Neuronal stem cell (in vitro differentiated cells): ENCODE measurements around the gene CD58.

Source experiments
- DNase-seq: peaks from one replicate; pipeline ENCODE4 v3.0.0-alpha.2; 2013; ENCODE audit warnings: low spot score
- H2AFZ ChIP-seq: one replicate; pipeline ENCODE4 v1.6.1; 2013; ENCODE audit warnings: mild to moderate bottlenecking, low read length, inconsistent platforms
- H2AK5ac ChIP-seq: 2 replicates; pipeline ENCODE4 v1.6.1; 2013; ENCODE audit warnings: low read depth, mild to moderate bottlenecking, inconsistent platforms, low read length, moderate library complexity, mixed read lengths
- H2BK120ac ChIP-seq: 2 replicates; pipeline ENCODE4 v1.6.1; 2013; ENCODE audit warnings: low read depth, mild to moderate bottlenecking, inconsistent platforms, low read length, moderate library complexity, mixed read lengths
- H2BK12ac ChIP-seq: one replicate; pipeline ENCODE4 v1.6.1; 2013; ENCODE audit warnings: low read length, inconsistent platforms
- H2BK15ac ChIP-seq: 2 replicates; pipeline ENCODE4 v1.6.1; 2013; ENCODE audit warnings: mild to moderate bottlenecking, low read length, inconsistent platforms, mixed read lengths
- H2BK5ac ChIP-seq: one replicate; pipeline ENCODE4 v1.6.1; 2013; ENCODE audit warnings: inconsistent platforms, mild to moderate bottlenecking, low read length, moderate library complexity
- H3K14ac ChIP-seq: one replicate; pipeline ENCODE4 v1.6.1; 2013; ENCODE audit warnings: low read length, inconsistent platforms
- H3K18ac ChIP-seq: 2 replicates; pipeline ENCODE4 v1.6.1; 2013; ENCODE audit warnings: low read length, inconsistent platforms
- H3K23ac ChIP-seq: 2 replicates; pipeline ENCODE4 v1.6.1; 2013; ENCODE audit warnings: low read depth, mild to moderate bottlenecking, mixed read lengths, low read length, inconsistent platforms; ENCODE audit not compliant: poor library complexity
- H3K27ac ChIP-seq: replicated peaks from 3 replicates; pipeline ENCODE4 v1.5.1; 2013; ENCODE audit warnings: low read length, inconsistent platforms
- H3K27me3 ChIP-seq, 3 experiments: 2 replicates each; pipeline ENCODE4 v1.6.1; 2013; ENCODE audit warnings: low read length in 3 of 3, mild to moderate bottlenecking in 2 of 3, inconsistent platforms in 1 of 3, low read depth in 1 of 3, mixed read lengths in 1 of 3, moderate library complexity in 1 of 3; ENCODE audit not compliant: control insufficient read depth in 3 of 3, insufficient read depth in 3 of 3
- H3K36me3 ChIP-seq, 2 donors: replicated peaks in 1 of 2; 2 replicates each; pipeline ENCODE4 v1.6.1; 2013; ENCODE audit warnings: low read length in 2 of 2; ENCODE audit not compliant: control insufficient read depth in 2 of 2, insufficient read depth in 2 of 2
- H3K4ac ChIP-seq: 2 replicates; pipeline ENCODE4 v1.6.1; 2013; ENCODE audit warnings: inconsistent platforms, mild to moderate bottlenecking, low read length, moderate library complexity
- H3K4me1 ChIP-seq, 2 donors: 1 replicate in 1 of 2; 2 replicates in 1 of 2; pipeline ENCODE4 v1.6.1; 2013; ENCODE audit warnings: low read length in 2 of 2, low read depth in 1 of 2; ENCODE audit not compliant: control insufficient read depth in 2 of 2, insufficient read depth in 1 of 2
- H3K4me2 ChIP-seq: one replicate; pipeline ENCODE4 v1.6.1; 2013; ENCODE audit warnings: mild to moderate bottlenecking, low read length, inconsistent platforms; ENCODE audit not compliant: insufficient read depth, poor library complexity, severe bottlenecking
- H3K4me3 ChIP-seq, 2 donors: 2 replicates each; pipeline ENCODE4 v1.5.1; 2013; ENCODE audit warnings: low read length in 2 of 2, mild to moderate bottlenecking in 2 of 2, inconsistent platforms in 1 of 2, moderate library complexity in 1 of 2
- H3K79me1 ChIP-seq: one replicate; pipeline ENCODE4 v1.6.1; 2013; ENCODE audit warnings: low read depth, mild to moderate bottlenecking, inconsistent platforms, low read length, moderate library complexity
- H3K9ac ChIP-seq: one replicate; pipeline ENCODE4 v1.6.1; 2013; ENCODE audit warnings: mild to moderate bottlenecking, low read depth, low read length, inconsistent platforms; ENCODE audit not compliant: poor library complexity
- H3K9me3 ChIP-seq, 2 donors: replicated peaks in 1 of 2; 2 replicates each; pipeline versions ENCODE3 to v1.6.1; 2013; ENCODE audit warnings: low read length in 2 of 2, mild to moderate bottlenecking in 2 of 2, inconsistent platforms in 1 of 2, low read depth in 1 of 2, mixed read lengths in 1 of 2, moderate library complexity in 1 of 2; ENCODE audit not compliant: control insufficient read depth in 2 of 2, insufficient read depth in 1 of 2
- H4K8ac ChIP-seq: one replicate; pipeline ENCODE4 v1.6.1; 2013; ENCODE audit warnings: low read depth, mild to moderate bottlenecking, inconsistent platforms, low read length, moderate library complexity
- H4K91ac ChIP-seq: one replicate; pipeline ENCODE4 v1.6.1; 2013; ENCODE audit warnings: low read length, low read depth, mild to moderate bottlenecking, inconsistent platforms; ENCODE audit not compliant: poor library complexity
- WGBS, 2 donors: extraction: QIAGEN DNeasy Blood & Tissue Kit; methylation state at CpG; one replicate each; pipeline ENCODE4 v1.1.7; 2013; ENCODE audit warnings: missing lambda C conversion rate in 2 of 2, mixed read lengths in 1 of 2; ENCODE audit not compliant: insufficient read length in 2 of 2, insufficient replicate concordance in 1 of 2; ENCODE audit errors: extremely low coverage in 2 of 2; 5-methylcytosine and 5-hydroxymethylcytosine counted together

Gene CD58

GRCh38 chr1:116558571-116558970 is 12.3 kb downstream of the CD58 start:
- WGBS, 2 donors: no CpG with 5 or more reads among the region's 1 CpG

DNA sequence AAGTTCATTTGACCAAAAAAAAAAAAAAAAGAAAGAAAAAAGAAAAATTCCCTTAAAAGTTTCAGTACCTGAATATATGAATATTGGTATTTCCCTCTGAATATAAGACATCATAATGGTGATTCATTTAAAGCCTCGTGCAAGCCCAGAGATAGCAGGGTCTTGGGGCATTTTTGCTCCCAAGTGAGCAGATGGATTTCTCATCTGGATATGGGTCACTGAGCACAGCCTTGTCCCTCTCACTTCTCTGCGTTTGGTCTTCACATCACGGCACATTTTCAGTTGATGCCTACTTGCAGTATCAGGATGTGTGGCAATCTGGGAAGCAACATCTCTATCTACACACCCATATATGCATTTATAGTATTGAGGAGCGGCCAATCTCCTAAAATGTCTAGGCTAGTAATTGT is 12.7 kb downstream of the CD58 start:
- Histone ChIP-seq H3K27ac (no peak overlapping the region), H2AK5ac (no peak overlapping the region), H3K4me3 (no peak overlapping the region), H3K27me3 (no peaks in the 10 kb centered on the region), H3K79me1 (no peaks in the 10 kb centered on the region), H4K91ac (no peak overlapping the region), H2AFZ (no peak overlapping the region), H2BK120ac (no peak overlapping the region), H3K9me3 (peaks cover 0 to 4% of the 10 kb centered on the region in 2 donors), H2BK12ac (no peak overlapping the region), H3K18ac (no peak overlapping the region), H3K23ac (no peak overlapping the region), H3K14ac (no peak overlapping the region), H4K8ac (no peak overlapping the region), H3K4me2 (no peak overlapping the region), H2BK15ac (no peak overlapping the region), H3K4ac (no peak overlapping the region), H3K36me3 (no peaks in the 10 kb centered on the region), H2BK5ac (no peak overlapping the region), H3K4me1 (no peaks in the 10 kb centered on the region), H3K9ac (no peak overlapping the region)
- no peak for DNase-seq
- WGBS, 2 donors: no CpG with 5 or more reads among the region's 4 CpGs

More at GRCh38 chr1:116558571-116558970, 12.3 kb downstream of the CD58 start:
- H3K14ac ChIP-seq: no peak overlapping the region
- no peaks in the 10 kb centered on the region for H3K4me1 ChIP-seq
- H2BK120ac ChIP-seq: no peak overlapping the region
- H3K23ac ChIP-seq: no peak overlapping the region
- no peak overlapping the region for H2BK12ac ChIP-seq
- no peaks in the 10 kb centered on the region for H3K79me1 ChIP-seq
- no peak overlapping the region for H3K4me2 ChIP-seq
- H3K27me3 ChIP-seq: no peaks in the 10 kb centered on the region
- no peak overlapping the region for H3K18ac ChIP-seq
- H3K4me3 ChIP-seq: no peak overlapping the region
- H2BK15ac ChIP-seq: no peak overlapping the region
- peaks cover 0 to 5% of the 10 kb centered on the region in 2 donors for H3K9me3 ChIP-seq
- H3K4ac ChIP-seq: no peak overlapping the region
- H3K9ac ChIP-seq: no peak overlapping the region
- no peak overlapping the region for H4K8ac ChIP-seq
- no peak overlapping the region for H2BK5ac ChIP-seq
- no peak overlapping the region for H2AFZ ChIP-seq
- no peak overlapping the region for H2AK5ac ChIP-seq
- no peak overlapping the region for H4K91ac ChIP-seq
- no peak for DNase-seq
- no peak overlapping the region for H3K27ac ChIP-seq
- no peaks in the 10 kb centered on the region for H3K36me3 ChIP-seq

DNA sequence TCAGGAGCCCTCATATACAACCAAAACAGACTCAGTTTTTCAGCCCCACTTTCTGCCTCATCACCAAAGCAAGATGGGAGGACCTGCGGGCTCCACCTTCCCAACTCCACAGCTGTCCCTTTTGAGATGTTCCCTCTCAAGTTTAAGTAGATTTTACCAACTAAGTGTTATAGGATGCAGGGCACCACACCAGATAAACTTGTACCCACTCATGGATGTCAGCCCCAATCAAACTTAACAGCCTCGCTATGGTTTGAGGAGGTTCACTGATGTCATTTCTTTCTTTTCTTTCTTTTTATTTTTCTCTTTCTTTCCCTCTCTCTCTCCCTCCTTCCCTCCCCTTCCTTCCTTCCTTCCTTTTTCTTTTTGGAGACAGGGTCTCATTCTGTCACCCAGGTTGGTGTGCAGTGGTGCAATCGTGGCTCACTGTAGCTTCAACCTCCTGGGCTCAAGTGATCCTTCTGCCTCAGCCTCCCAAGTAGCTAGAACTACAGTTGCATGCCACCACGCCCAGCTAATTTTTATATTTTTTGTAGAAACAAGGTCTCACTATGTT is 13.4 kb downstream of the CD58 start:
- H3K36me3 ChIP-seq: no peaks in the 10 kb centered on the region
- no peak overlapping the region for H2BK5ac ChIP-seq
- DNase-seq: no peak
- H3K4ac ChIP-seq: no peak overlapping the region
- H2AFZ ChIP-seq: no peak overlapping the region
- H3K27me3 ChIP-seq: no peaks in the 10 kb centered on the region
- no CpG with 5 or more reads among the region's 4 CpGs for WGBS, 2 donors
- H3K4me1 ChIP-seq: no peaks in the 10 kb centered on the region
- no peak overlapping the region for H3K4me2 ChIP-seq
- no peak overlapping the region for H3K27ac ChIP-seq
- H4K8ac ChIP-seq: no peak overlapping the region
- H3K4me3 ChIP-seq: no peak overlapping the region
- H2BK12ac ChIP-seq: no peak overlapping the region
- no peaks in the 10 kb centered on the region for H3K79me1 ChIP-seq
- no peak overlapping the region for H3K23ac ChIP-seq
- no peaks in the 10 kb centered on the region for H3K9me3 ChIP-seq
- H2BK120ac ChIP-seq: no peak overlapping the region
- no peak overlapping the region for H2BK15ac ChIP-seq
- H4K91ac ChIP-seq: no peak overlapping the region
- H3K18ac ChIP-seq: no peak overlapping the region
- H3K14ac ChIP-seq: no peak overlapping the region
- no peak overlapping the region for H2AK5ac ChIP-seq
- no peak overlapping the region for H3K9ac ChIP-seq

DNA sequence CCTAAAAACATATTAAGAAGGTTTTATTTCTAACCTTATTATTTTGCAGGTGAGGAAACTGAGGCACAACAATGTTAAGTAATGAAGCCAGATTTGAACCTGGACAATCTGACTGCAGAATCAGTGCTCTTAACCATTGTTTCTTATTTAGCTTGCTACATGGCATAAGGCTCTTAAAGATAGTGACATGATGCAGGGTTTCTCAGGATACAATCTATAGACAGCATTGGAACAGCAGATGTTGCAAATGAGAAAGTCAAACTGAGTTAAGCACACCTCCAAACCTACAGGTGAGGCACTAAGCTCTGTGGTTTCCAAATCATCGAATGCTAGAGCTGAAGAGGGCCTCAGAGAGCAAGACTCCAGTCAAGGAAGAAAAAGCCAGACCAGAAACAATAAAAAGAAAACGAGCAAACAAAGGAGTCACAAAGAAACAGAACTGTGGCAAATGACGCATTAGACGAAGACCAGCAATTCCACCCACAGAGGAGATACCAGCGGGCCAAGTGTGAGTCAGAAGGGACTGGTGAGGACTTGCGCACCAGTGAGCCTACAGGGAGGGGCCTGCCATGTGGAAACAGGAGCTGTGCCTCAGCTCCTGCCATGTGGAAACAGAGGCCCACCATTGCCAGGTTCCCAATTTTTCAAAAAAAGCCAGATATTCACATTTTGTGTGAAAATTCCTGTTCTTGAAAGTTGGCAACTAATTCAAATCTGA is 14.4 kb downstream of the CD58 start:
- Histone ChIP-seq H4K91ac (no peak overlapping the region), H4K8ac (no peak overlapping the region), H3K27ac (no peak overlapping the region), H3K4me2 (no peak overlapping the region), H2AFZ (no peak overlapping the region), H2BK5ac (no peak overlapping the region), H3K9me3 (no peaks in the 10 kb centered on the region), H3K9ac (no peak overlapping the region), H3K4ac (no peak overlapping the region), H3K4me3 (no peak overlapping the region), H3K27me3 (no peaks in the 10 kb centered on the region), H2BK15ac (no peak overlapping the region), H2BK12ac (no peak overlapping the region), H3K23ac (no peak overlapping the region), H3K4me1 (no peaks in the 10 kb centered on the region), H3K18ac (no peak overlapping the region), H2BK120ac (no peak overlapping the region), H3K36me3 (no peaks in the 10 kb centered on the region), H3K79me1 (no peaks in the 10 kb centered on the region), H3K14ac (no peak overlapping the region), H2AK5ac (no peak overlapping the region)
- WGBS, 2 donors: no CpG with 5 or more reads among the region's 6 CpGs
- no peak for DNase-seq
